ENCODE measurements around the gene RNF14.

RNF14 gene

GRCh38 chr5:141961466-141961865 lies 7.4 kb upstream of the RNF14 start (continued):
- no peak for TF ChIP-seq ZNF112 (tag by site-specific recombination; IDR thresholded peaks at IDR 0.05)
- TF ChIP-seq ZNF266 (tag by site-specific recombination; IDR thresholded peaks at IDR 0.05; ENCODE audit: low read depth), result no peak

GRCh38 chr5:141963701-141964100 lies 5.2 kb upstream of the RNF14 start:
- Histone ChIP-seq H3K27ac (ENCODE audit: extremely low read depth, low read depth, low read length) (no peak overlapping the region), H3K4me3 (ENCODE audit: low read depth, low read length) (no peak overlapping the region), H3K36me3 (ENCODE audit: control insufficient read depth in 2 of 2, insufficient read depth in 1 of 2, low read length in 2 of 2) (no peaks in the 10 kb centered on the region), H3K9me3 (ENCODE audit: control insufficient read depth, insufficient read depth, low read depth, low read length) (no peaks in the 10 kb centered on the region), H3K4me1 (ENCODE audit: control insufficient read depth, insufficient read depth, low read length) (no peaks in the 10 kb centered on the region)
- ChIA-PET POLR2A (interaction anchor here (0.7 kb wide), 1 partner anchor 40 kb away, joined by 3 read pairs; no protein-coding TSS in a partner anchor), CTCF (interaction anchor here (0.6 to 5.6 kb wide), 9 partner anchors 10 to 299 kb away, joined by 3 to 56 read pairs (median 3); partner anchors contain the start of gene PCDH1)
- TF ChIP-seq ZXDB (tag by site-specific recombination; IDR thresholded peaks at IDR 0.05), result no peak
- no peak for TF ChIP-seq ZNF324 (tag by site-specific recombination; IDR thresholded peaks at IDR 0.05)
- TF ChIP-seq MYNN (tag by site-specific recombination; IDR thresholded peaks at IDR 0.05; ENCODE audit: borderline replicate concordance), result no peak
- TF ChIP-seq ZNF629 (tag by site-specific recombination; IDR thresholded peaks at IDR 0.05), result no peak
- TF ChIP-seq ZNF155 (tag by site-specific recombination; IDR thresholded peaks at IDR 0.05), result no peak
- no peak for TF ChIP-seq ZNF132 (tag by site-specific recombination; IDR thresholded peaks at IDR 0.05; ENCODE audit: borderline replicate concordance)

- POLR2A ChIA-PET, result no interaction called here
Observed at GRCh38 chr5:141965071-141965470, 3.8 kb upstream of the RNF14 start.

GRCh38 chr5:141966275-141966962 lies 2.5 kb upstream of the RNF14 start:
- ChIA-PET CTCF (interaction anchor here (0.6 to 0.7 kb wide), 3 partner anchors 26 to 409 kb away, joined by 3 to 5 read pairs (median 5); no protein-coding TSS in a partner anchor), POLR2A (no interaction called here)
- Histone ChIP-seq H3K9me3 (ENCODE audit: control insufficient read depth, insufficient read depth, low read depth, low read length) (no peaks in the 10 kb centered on the region), H3K36me3 (ENCODE audit: control insufficient read depth in 2 of 2, insufficient read depth in 1 of 2, low read length in 2 of 2) (peaks cover 5 to 9% of the 10 kb centered on the region in 2 experiments; a peak in 2 of 3 replicates), H3K4me1 (ENCODE audit: control insufficient read depth, insufficient read depth, low read length) (peaks cover 6% of the 10 kb centered on the region; the same call in 1 of the 2 replicates), H3K27ac (ENCODE audit: extremely low read depth, low read depth, low read length) (no peak overlapping the region), H3K4me3 (ENCODE audit: low read depth, low read length) (no peak overlapping the region)
- TF ChIP-seq EGR2 (tag by site-specific recombination; IDR thresholded peaks at IDR 0.05; ENCODE audit: low read depth) (no peak), ZNF214 (tag by site-specific recombination; IDR thresholded peaks at IDR 0.05; ENCODE audit: borderline replicate concordance) (no peak), SP3 (tag by site-specific recombination; IDR thresholded peaks at IDR 0.05) (no peak)

More at GRCh38 chr5:141965071-141965470, 3.8 kb upstream of the RNF14 start:
- H3K4me1 ChIP-seq (ENCODE audit: control insufficient read depth, insufficient read depth, low read length), result peaks cover 1% of the 10 kb centered on the region; the same call in 1 of the 2 replicates
- no peaks in the 10 kb centered on the region for H3K9me3 ChIP-seq (ENCODE audit: control insufficient read depth, insufficient read depth, low read depth, low read length)
- no peak overlapping the region for H3K27ac ChIP-seq (ENCODE audit: extremely low read depth, low read depth, low read length)
- H3K4me3 ChIP-seq (ENCODE audit: low read depth, low read length), result no peak overlapping the region
- CTCF ChIA-PET, result interaction anchor here (1.1 to 2.5 kb wide), 2 partner anchors 272 to 300 kb away, joined by 3 to 13 read pairs; no protein-coding TSS in a partner anchor
- no peaks in the 10 kb centered on the region for H3K36me3 ChIP-seq (ENCODE audit: control insufficient read depth in 2 of 2, insufficient read depth in 1 of 2, low read length in 2 of 2)
- TF ChIP-seq ZNF266 (tag by site-specific recombination; IDR thresholded peaks at IDR 0.05; ENCODE audit: low read depth) (no peak), SP3 (tag by site-specific recombination; IDR thresholded peaks at IDR 0.05) (no peak), RBAK (tag by site-specific recombination; IDR thresholded peaks at IDR 0.05) (no peak), ZNF23 (tag by site-specific recombination; IDR thresholded peaks at IDR 0.05; ENCODE audit: borderline replicate concordance) (no peak), MZF1 (tag by site-specific recombination; IDR thresholded peaks at IDR 0.05; ENCODE audit: borderline replicate concordance) (no peak), ZNF785 (tag by site-specific recombination; IDR thresholded peaks at IDR 0.05) (no peak), ZXDB (tag by site-specific recombination; IDR thresholded peaks at IDR 0.05) (no peak), ZSCAN23 (tag by site-specific recombination; IDR thresholded peaks at IDR 0.05) (no peak)

GRCh38 chr5:141966963-141967333 lies 2.0 kb upstream of the RNF14 start:
- POLR2A ChIA-PET, result no interaction called here
- peaks cover 6% of the 10 kb centered on the region; the same call in 1 of the 2 replicates for H3K4me1 ChIP-seq (ENCODE audit: control insufficient read depth, insufficient read depth, low read length)
- H3K4me3 ChIP-seq (ENCODE audit: low read depth, low read length), result no peak overlapping the region
- H3K9me3 ChIP-seq (ENCODE audit: control insufficient read depth, insufficient read depth, low read depth, low read length), result no peaks in the 10 kb centered on the region
- peaks cover 9 to 10% of the 10 kb centered on the region in 2 experiments; a peak in 2 of 3 replicates for H3K36me3 ChIP-seq (ENCODE audit: control insufficient read depth in 2 of 2, insufficient read depth in 1 of 2, low read length in 2 of 2)
- CTCF ChIA-PET, result interaction anchor here (0.7 to 5.3 kb wide), 4 partner anchors 13 to 274 kb away, joined by 3 to 42 read pairs (median 4); no protein-coding TSS in a partner anchor
- no peak overlapping the region for H3K27ac ChIP-seq (ENCODE audit: extremely low read depth, low read depth, low read length)
- no peak for TF ChIP-seq RBAK (tag by site-specific recombination; IDR thresholded peaks at IDR 0.05)
- no peak for TF ChIP-seq SP7 (tag by site-specific recombination; IDR thresholded peaks at IDR 0.05)
- no peak for TF ChIP-seq ZNF350 (tag by site-specific recombination; IDR thresholded peaks at IDR 0.05)
- TF ChIP-seq TCF7L2 (IDR thresholded peaks at IDR 0.05; ENCODE audit: borderline replicate concordance, low read depth, low read length), result no peak
- no peak for TF ChIP-seq ZNF530 (tag by site-specific recombination; IDR thresholded peaks at IDR 0.05; ENCODE audit: low read depth)
- no peak for TF ChIP-seq ZNF292 (tag by site-specific recombination; IDR thresholded peaks at IDR 0.05; ENCODE audit: borderline replicate concordance, low read depth)

All from HEK293 (cell line).